ENCODE results near the gene MAP3K7CL. TPM values are rescaled to one million over a fixed set of nuclear protein-coding genes. Genes with fewer than 3 reads are reported as not detected.

The MAP3K7CL gene
- total and polyA plus RNA-seq, 4 donors, result 1.4 to 3.5 (median 3.1) TPM

GRCh38 chr21:29084372-29084771 lies 46.1 kb upstream of the MAP3K7CL start:
- Histone ChIP-seq H3K4me1 (ENCODE audit: control insufficient read depth in 4 of 4, insufficient read depth in 4 of 4, low read length in 3 of 4) (peaks cover 0 to 5% (median 0%) of the 10 kb centered on the region in 4 donors), H3K36me3 (ENCODE audit: control insufficient read depth in 4 of 4, insufficient read depth in 3 of 4, low read depth in 1 of 4, low read length in 3 of 4) (no peaks in the 10 kb centered on the region), H3K27me3 (ENCODE audit: control insufficient read depth in 4 of 4, insufficient read depth in 4 of 4, low read length in 3 of 4) (no peaks in the 10 kb centered on the region), H3K27ac (ENCODE audit: low read depth in 1 of 2, low read length in 2 of 2) (no peak overlapping the region), H3K4me3 (ENCODE audit: low read depth in 1 of 3, low read length in 3 of 3) (no peak overlapping the region), H3K9ac (ENCODE audit: low read depth in 1 of 2, low read length in 2 of 2) (no peak overlapping the region), H3K9me3 (ENCODE audit: control insufficient read depth in 4 of 4, low read length in 3 of 4) (no peaks in the 10 kb centered on the region)
- no peak for DNase-seq (ENCODE audit: low spot score)
- WGBS, result 77% methylated on average over 2 of the region's 2 CpGs
- TF ChIP-seq FOXA2 (IDR thresholded peaks at IDR 0.05), result no peak
- TF ChIP-seq YY1 (IDR thresholded peaks at IDR 0.05), result no peak
- TF ChIP-seq JUND (IDR thresholded peaks at IDR 0.05), result no peak

DNA sequence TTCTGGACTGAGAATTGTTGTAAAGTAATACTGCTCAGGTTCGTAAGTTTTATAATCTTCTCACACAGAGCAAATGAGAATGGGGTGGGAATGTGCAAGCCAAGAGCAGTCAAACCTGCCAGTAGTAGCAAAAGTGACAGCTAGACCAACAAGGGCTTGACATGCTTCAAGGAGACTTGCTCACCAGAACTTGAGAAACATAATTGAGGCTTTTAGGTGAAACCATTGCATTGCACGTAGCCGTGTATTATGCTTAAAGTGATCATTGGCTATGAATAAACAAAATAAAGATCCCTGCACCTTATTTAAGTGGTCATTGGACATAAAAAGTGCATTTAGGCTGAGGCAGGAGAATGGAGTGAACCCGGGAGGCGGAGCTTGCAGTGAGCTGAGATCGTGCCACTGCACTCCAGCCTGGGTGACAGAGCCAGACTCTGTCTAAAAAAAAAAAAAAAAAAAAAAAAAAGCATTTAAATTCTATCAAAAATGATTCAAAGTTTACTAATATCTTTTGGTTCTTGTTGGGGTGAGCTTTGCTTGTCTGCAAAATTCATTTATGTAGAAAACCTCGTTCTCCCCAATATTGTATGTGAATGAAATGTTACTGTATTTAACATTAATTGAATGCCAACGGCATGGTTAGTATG lies 45.2 kb upstream of the MAP3K7CL start:
- Histone ChIP-seq H3K27me3 (ENCODE audit: control insufficient read depth in 4 of 4, insufficient read depth in 4 of 4, low read length in 3 of 4) (no peaks in the 10 kb centered on the region), H3K9ac (ENCODE audit: low read depth in 1 of 2, low read length in 2 of 2) (no peak overlapping the region), H3K27ac (ENCODE audit: low read depth in 1 of 2, low read length in 2 of 2) (no peak overlapping the region), H3K4me3 (ENCODE audit: low read depth in 1 of 3, low read length in 3 of 3) (no peak overlapping the region), H3K9me3 (ENCODE audit: control insufficient read depth in 4 of 4, low read length in 3 of 4) (no peaks in the 10 kb centered on the region), H3K4me1 (ENCODE audit: control insufficient read depth in 4 of 4, insufficient read depth in 4 of 4, low read length in 3 of 4) (peaks cover 0 to 2% (median 0%) of the 10 kb centered on the region in 4 donors), H3K36me3 (ENCODE audit: control insufficient read depth in 4 of 4, insufficient read depth in 3 of 4, low read depth in 1 of 4, low read length in 3 of 4) (no peaks in the 10 kb centered on the region)
- 88% methylated on average over 8 of the region's 8 CpGs for WGBS
- TF ChIP-seq, protein P1, sequence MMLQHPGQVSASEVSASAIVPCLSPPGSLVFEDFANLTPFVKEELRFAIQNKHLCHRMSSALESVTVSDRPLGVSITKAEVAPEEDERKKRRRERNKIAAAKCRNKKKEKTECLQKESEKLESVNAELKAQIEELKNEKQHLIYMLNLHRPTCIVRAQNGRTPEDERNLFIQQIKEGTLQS (IDR thresholded peaks at IDR 0.05), result no peak
- TF ChIP-seq, protein P2, sequence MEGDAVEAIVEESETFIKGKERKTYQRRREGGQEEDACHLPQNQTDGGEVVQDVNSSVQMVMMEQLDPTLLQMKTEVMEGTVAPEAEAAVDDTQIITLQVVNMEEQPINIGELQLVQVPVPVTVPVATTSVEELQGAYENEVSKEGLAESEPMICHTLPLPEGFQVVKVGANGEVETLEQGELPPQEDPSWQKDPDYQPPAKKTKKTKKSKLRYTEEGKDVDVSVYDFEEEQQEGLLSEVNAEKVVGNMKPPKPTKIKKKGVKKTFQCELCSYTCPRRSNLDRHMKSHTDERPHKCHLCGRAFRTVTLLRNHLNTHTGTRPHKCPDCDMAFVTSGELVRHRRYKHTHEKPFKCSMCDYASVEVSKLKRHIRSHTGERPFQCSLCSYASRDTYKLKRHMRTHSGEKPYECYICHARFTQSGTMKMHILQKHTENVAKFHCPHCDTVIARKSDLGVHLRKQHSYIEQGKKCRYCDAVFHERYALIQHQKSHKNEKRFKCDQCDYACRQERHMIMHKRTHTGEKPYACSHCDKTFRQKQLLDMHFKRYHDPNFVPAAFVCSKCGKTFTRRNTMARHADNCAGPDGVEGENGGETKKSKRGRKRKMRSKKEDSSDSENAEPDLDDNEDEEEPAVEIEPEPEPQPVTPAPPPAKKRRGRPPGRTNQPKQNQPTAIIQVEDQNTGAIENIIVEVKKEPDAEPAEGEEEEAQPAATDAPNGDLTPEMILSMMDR (IDR thresholded peaks at IDR 0.05; ENCODE audit: low read depth, low read length, missing input control), result no peak
- TF ChIP-seq EGR1 (IDR thresholded peaks at IDR 0.05; ENCODE audit: low read depth in 2 of 2), result no peak
- no peak for TF ChIP-seq NR2F2 (IDR thresholded peaks at IDR 0.05)
- no peak for TF ChIP-seq ZBTB33 (IDR thresholded peaks at IDR 0.05)
- TF ChIP-seq FOXA1 (IDR thresholded peaks at IDR 0.05), result no peak
- no peak for TF ChIP-seq SP1 (IDR thresholded peaks at IDR 0.05)
- TF ChIP-seq JUND (IDR thresholded peaks at IDR 0.05), result no peak
- TF ChIP-seq TAF1 (conservative IDR thresholded peaks at IDR 0.05), result no peak
- DNase-seq (ENCODE audit: low spot score), result no peak

- Histone ChIP-seq H3K9ac (ENCODE audit: low read depth in 1 of 2, low read length in 2 of 2) (no peak overlapping the region), H3K4me3 (ENCODE audit: low read depth in 1 of 3, low read length in 3 of 3) (no peak overlapping the region), H3K4me1 (ENCODE audit: control insufficient read depth in 4 of 4, insufficient read depth in 4 of 4, low read length in 3 of 4) (peaks cover 0 to 18% (median 5%) of the 10 kb centered on the region in 4 donors), H3K36me3 (ENCODE audit: control insufficient read depth in 4 of 4, insufficient read depth in 3 of 4, low read depth in 1 of 4, low read length in 3 of 4) (no peaks in the 10 kb centered on the region), H3K27me3 (ENCODE audit: control insufficient read depth in 4 of 4, insufficient read depth in 4 of 4, low read length in 3 of 4) (no peaks in the 10 kb centered on the region), H3K9me3 (ENCODE audit: control insufficient read depth in 4 of 4, low read length in 3 of 4) (no peaks in the 10 kb centered on the region), H3K27ac (ENCODE audit: low read depth in 1 of 2, low read length in 2 of 2) (peak overlapping the region in 1 of 2 donors; percentile 54)
- DNase-seq (ENCODE audit: low spot score), result no peak
- WGBS, result 65% methylated on average over 1 of the region's 1 CpG
- TF ChIP-seq ZBTB33 (IDR thresholded peaks at IDR 0.05) (no peak), YY1 (IDR thresholded peaks at IDR 0.05) (no peak), JUND (IDR thresholded peaks at IDR 0.05) (no peak), RAD21 (IDR thresholded peaks at IDR 0.05) (no peak), FOXA1 (IDR thresholded peaks at IDR 0.05) (no peak), GABPA (IDR thresholded peaks at IDR 0.05 in 1 of 2, conservative IDR thresholded peaks at IDR 0.05 in 1 of 2) (no peak), HNF4G (IDR thresholded peaks at IDR 0.05) (no peak), NR2F2 (IDR thresholded peaks at IDR 0.05) (no peak), TAF1 (conservative IDR thresholded peaks at IDR 0.05) (no peak), EGR1 (IDR thresholded peaks at IDR 0.05; ENCODE audit: low read depth in 2 of 2) (no peak), FOXA2 (IDR thresholded peaks at IDR 0.05) (no peak), REST (IDR thresholded peaks at IDR 0.05) (no peak)
- TF ChIP-seq, protein P3, sequence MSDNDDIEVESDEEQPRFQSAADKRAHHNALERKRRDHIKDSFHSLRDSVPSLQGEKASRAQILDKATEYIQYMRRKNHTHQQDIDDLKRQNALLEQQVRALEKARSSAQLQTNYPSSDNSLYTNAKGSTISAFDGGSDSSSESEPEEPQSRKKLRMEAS (IDR thresholded peaks at IDR 0.05), result no peak
Measured at GRCh38 chr21:29091033-29091432, 39.4 kb upstream of the MAP3K7CL start.
